Measurements from ENCODE around the gene UROD. TPM values are rescaled to one million over a fixed set of nuclear protein-coding genes. Genes with fewer than 3 reads are reported as not detected.
A peak's percentile ranks its signal among the peaks of the same experiment; 100 is the strongest.
"Not testable (repeated sequence)": the region's sequence is repeated elsewhere in the genome, so short reads cannot be mapped to it uniquely, and the experiment has no call there.

Gene UROD
- total and polyA plus RNA-seq, 10 donors, result 41.5 to 90.9 (median 67.5) TPM

DNA sequence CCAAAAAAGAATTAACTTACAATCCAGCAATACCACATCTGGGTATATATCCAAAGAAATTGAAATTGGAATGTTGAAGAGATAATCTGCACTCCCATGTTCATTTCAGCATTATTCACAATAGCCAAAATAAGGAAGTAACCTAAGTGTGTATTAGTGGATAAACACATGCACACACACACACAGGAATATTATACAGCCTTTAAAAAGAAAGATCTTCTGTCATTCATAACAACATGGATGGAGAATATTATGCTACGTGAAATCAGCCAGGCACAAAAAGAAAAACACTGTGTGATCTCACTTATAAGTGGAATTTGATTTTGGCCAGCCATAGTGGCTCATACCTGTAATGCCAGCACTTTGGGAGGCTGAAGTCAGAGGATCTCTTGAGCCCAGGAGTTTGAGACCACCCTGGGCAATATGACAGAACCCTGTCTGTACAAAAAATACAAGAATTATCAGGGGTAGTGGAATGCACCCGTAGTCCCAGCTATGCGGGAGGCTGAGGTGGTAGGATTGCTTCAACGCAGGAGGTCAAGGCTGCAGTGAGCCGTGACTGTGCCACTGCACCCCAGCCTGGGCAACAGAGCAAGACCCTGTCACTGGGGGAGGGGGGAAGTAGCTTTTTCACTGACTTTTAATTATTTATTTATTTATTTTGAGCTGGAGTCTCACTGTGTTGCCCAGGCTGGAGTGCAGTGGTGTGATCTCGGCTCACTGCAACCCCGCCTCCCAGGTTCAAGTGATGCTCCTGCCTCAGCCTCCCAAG is 16.4 kb upstream of the UROD start:
- DNase-seq, result no peak
- 87 to 99% (median 94%) methylated on average over 7 of the region's 7 CpGs for WGBS, 5 donors
- Histone ChIP-seq H3K27ac (no peak overlapping the region), H3K4me3 (no peak overlapping the region), H3K4me1 (peaks cover 0 to 5% (median 4%) of the 10 kb centered on the region in 6 donors), H3K9me3 (no peaks in the 10 kb centered on the region), H3K27me3 (replicated peaks in 1 of 7) (no peaks in the 10 kb centered on the region), H3K36me3 (no peaks in the 10 kb centered on the region)
- intact Hi-C loops (cut with DNase I; ENCODE audit: low total_unique reads), result no loop called here
- TF ChIP-seq POLR2A (IDR thresholded peaks at IDR 0.05), result no peak
- no peak for TF ChIP-seq POLR2AphosphoS5 (IDR thresholded peaks at IDR 0.05)
- TF ChIP-seq, protein P1, sequence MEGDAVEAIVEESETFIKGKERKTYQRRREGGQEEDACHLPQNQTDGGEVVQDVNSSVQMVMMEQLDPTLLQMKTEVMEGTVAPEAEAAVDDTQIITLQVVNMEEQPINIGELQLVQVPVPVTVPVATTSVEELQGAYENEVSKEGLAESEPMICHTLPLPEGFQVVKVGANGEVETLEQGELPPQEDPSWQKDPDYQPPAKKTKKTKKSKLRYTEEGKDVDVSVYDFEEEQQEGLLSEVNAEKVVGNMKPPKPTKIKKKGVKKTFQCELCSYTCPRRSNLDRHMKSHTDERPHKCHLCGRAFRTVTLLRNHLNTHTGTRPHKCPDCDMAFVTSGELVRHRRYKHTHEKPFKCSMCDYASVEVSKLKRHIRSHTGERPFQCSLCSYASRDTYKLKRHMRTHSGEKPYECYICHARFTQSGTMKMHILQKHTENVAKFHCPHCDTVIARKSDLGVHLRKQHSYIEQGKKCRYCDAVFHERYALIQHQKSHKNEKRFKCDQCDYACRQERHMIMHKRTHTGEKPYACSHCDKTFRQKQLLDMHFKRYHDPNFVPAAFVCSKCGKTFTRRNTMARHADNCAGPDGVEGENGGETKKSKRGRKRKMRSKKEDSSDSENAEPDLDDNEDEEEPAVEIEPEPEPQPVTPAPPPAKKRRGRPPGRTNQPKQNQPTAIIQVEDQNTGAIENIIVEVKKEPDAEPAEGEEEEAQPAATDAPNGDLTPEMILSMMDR (IDR thresholded peaks at IDR 0.05 in 8 of 11, conservative IDR thresholded peaks at IDR 0.05 in 3 of 11), result no peak

GRCh38 chr1:44999232-44999631 is 12.8 kb upstream of the UROD start:
- no peak for TF ChIP-seq POLR2A (IDR thresholded peaks at IDR 0.05)
- TF ChIP-seq POLR2AphosphoS5 (IDR thresholded peaks at IDR 0.05), result no peak
- TF ChIP-seq, protein P1 (IDR thresholded peaks at IDR 0.05 in 8 of 11, conservative IDR thresholded peaks at IDR 0.05 in 3 of 11), result no peak
- H3K4me3 ChIP-seq, result no peak overlapping the region
- no peak overlapping the region for H3K27ac ChIP-seq
- 85 to 98% (median 89%) methylated on average over 3 of the region's 3 CpGs for WGBS, 5 donors
- H3K27me3 ChIP-seq (replicated peaks in 1 of 7), result no peaks in the 10 kb centered on the region
- DNase-seq, result no peak
- peaks cover 0 to 32% (median 25%) of the 10 kb centered on the region in 6 donors for H3K36me3 ChIP-seq
- intact Hi-C loops (cut with DNase I; ENCODE audit: low total_unique reads), result no loop called here
- peaks cover 0 to 14% (median 8%) of the 10 kb centered on the region in 6 donors for H3K4me1 ChIP-seq
- no peaks in the 10 kb centered on the region for H3K9me3 ChIP-seq

- Histone ChIP-seq H3K9me3 (no peaks in the 10 kb centered on the region), H3K27me3 (replicated peaks in 1 of 7) (no peaks in the 10 kb centered on the region), H3K4me1 (peaks cover 0 to 14% (median 8%) of the 10 kb centered on the region in 6 donors), H3K36me3 (peaks cover 0 to 51% (median 43%) of the 10 kb centered on the region in 6 donors), H3K4me3 (no peak overlapping the region), H3K27ac (peak overlapping the region in 7 of 8 donors; percentile 10 to 67 (median 42))
- WGBS, 5 donors, result 44 to 56% (median 53%) methylated on average over 7 of the region's 7 CpGs
- intact Hi-C loops (cut with DNase I; ENCODE audit: low total_unique reads), result no loop called here
- TF ChIP-seq POLR2AphosphoS5 (IDR thresholded peaks at IDR 0.05), result peak in 2 of 3 donors; percentile 46 to 48
- TF ChIP-seq, protein P1 (IDR thresholded peaks at IDR 0.05 in 8 of 11, conservative IDR thresholded peaks at IDR 0.05 in 3 of 11), result no peak
- DNase-seq, result peak; percentile 66
These were observed 11.0 kb upstream of the UROD start for GRCh38 chr1:45001011-45001481.

- Histone ChIP-seq H3K4me1 (peaks cover 0 to 14% (median 8%) of the 10 kb centered on the region in 6 donors), H3K36me3 (peaks cover 0 to 56% (median 48%) of the 10 kb centered on the region in 6 donors), H3K27ac (peak overlapping the region in 5 of 8 donors; percentile 34 to 67 (median 51))
- WGBS, 5 donors, result 89 to 95% (median 93%) methylated on average over 8 of the region's 8 CpGs
- H3K27me3 ChIP-seq (replicated peaks in 1 of 7); H3K4me3 ChIP-seq; H3K9me3 ChIP-seq; intact Hi-C loops (cut with DNase I; ENCODE audit: low total_unique reads): not testable (repeated sequence)
- DNase-seq, result peak; percentile 44
These were observed 10.5 kb upstream of the UROD start for GRCh38 chr1:45001576-45001975.

All from spleen (tissue), 11 donors.